PC-9 (cell line): Measurements from ENCODE around the gene IL1RL1.

Experiments
- EZH2 ChIP-seq: fragments of 200-600 bp; sonication (generic); IDR thresholded peaks from 2 replicates; pipeline ENCODE4 v1.8.0; 2017; ENCODE audit warnings: antibody characterized with exemption, low read depth
- TF ChIP-seq, protein P1 (sequence below): fragments of 200-600 bp; sonication (generic); conservative IDR thresholded peaks from 2 replicates; pipeline ENCODE4 v1.6.1; 2017; ENCODE audit warnings: mixed run types, antibody characterized with exemption, mild to moderate bottlenecking, moderate library complexity

DNA sequence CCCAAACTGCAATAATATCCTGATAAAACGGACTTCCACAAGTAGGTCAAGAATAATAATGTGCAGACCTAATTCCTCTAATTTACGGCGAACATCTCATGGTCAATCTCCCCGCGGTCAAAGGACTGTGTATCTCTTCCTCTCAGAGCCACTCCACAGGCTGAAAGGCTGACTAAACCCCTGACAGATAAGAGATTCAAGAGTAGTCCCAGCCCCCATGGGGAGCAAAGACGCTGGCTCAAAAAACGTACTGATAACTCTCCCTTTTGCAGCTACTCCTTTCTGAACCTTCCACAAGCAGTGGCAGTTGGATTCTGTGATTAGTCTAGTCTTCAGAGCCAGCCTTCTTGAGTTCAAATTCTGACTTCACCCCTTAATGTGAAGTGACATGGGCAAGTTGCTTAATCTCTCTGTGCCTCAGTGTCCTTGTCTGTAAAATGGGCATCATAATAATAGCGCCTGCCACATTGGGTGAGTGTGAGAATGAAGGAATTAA is 24.6 kb downstream of the IL1RL1 start:
- TF ChIP-seq, protein P1, sequence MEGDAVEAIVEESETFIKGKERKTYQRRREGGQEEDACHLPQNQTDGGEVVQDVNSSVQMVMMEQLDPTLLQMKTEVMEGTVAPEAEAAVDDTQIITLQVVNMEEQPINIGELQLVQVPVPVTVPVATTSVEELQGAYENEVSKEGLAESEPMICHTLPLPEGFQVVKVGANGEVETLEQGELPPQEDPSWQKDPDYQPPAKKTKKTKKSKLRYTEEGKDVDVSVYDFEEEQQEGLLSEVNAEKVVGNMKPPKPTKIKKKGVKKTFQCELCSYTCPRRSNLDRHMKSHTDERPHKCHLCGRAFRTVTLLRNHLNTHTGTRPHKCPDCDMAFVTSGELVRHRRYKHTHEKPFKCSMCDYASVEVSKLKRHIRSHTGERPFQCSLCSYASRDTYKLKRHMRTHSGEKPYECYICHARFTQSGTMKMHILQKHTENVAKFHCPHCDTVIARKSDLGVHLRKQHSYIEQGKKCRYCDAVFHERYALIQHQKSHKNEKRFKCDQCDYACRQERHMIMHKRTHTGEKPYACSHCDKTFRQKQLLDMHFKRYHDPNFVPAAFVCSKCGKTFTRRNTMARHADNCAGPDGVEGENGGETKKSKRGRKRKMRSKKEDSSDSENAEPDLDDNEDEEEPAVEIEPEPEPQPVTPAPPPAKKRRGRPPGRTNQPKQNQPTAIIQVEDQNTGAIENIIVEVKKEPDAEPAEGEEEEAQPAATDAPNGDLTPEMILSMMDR: no peak
- no peak for TF ChIP-seq EZH2
